Loucy (cell line): ENCODE data around the gene ARFIP1.
"Not testable (repeated sequence)": the region's sequence is repeated elsewhere in the genome, so short reads cannot be mapped to it uniquely, and the experiment has no call there.

Experiments used
- H2AFZ ChIP-seq: fragments of 200-600 bp; sonication (generic); 2 replicates; pipeline ENCODE4 v1.6.0; 2016; ENCODE audit warnings: antibody characterized with exemption, mild to moderate bottlenecking, low read length, moderate library complexity
- H3F3A ChIP-seq: fragments of 200-600 bp; 2 replicates; pipeline ENCODE4 v1.6.0; 2016; ENCODE audit warnings: antibody characterized with exemption, low read depth, mild to moderate bottlenecking
- H3K27me3 ChIP-seq: fragments of 200-600 bp; sonication (generic); 2 replicates; pipeline ENCODE4 v1.6.1; 2014; ENCODE audit warnings: low read length, mild to moderate bottlenecking; ENCODE audit not compliant: insufficient read depth, poor library complexity, severe bottlenecking
- H3K36me3 ChIP-seq: fragments of 200-600 bp; sonication (generic); 2 replicates; pipeline ENCODE4 v1.6.1; 2016; ENCODE audit warnings: low read length; ENCODE audit not compliant: insufficient read depth
- H3K4me1 ChIP-seq: fragments of 200-600 bp; sonication (generic); 2 replicates; pipeline ENCODE4 v1.5.1; 2014; ENCODE audit warnings: low read length, mild to moderate bottlenecking; ENCODE audit not compliant: insufficient read depth, poor library complexity, severe bottlenecking
- H3K4me2 ChIP-seq: fragments of 200-600 bp; sonication (generic); 2 replicates; pipeline ENCODE4 v1.6.0; 2014; ENCODE audit warnings: antibody characterized with exemption, low read length, low read depth, mild to moderate bottlenecking; ENCODE audit not compliant: poor library complexity, severe bottlenecking
- H3K4me3 ChIP-seq: fragments of 200-600 bp; sonication (generic); 2 replicates; pipeline ENCODE4 v1.5.1; 2014; ENCODE audit warnings: low read length, mild to moderate bottlenecking, mixed read lengths; ENCODE audit not compliant: poor library complexity, severe bottlenecking
- H3K79me2 ChIP-seq: fragments of 200-600 bp; sonication (generic); 2 replicates; pipeline ENCODE4 v1.6.1; 2014; ENCODE audit warnings: low read length; ENCODE audit not compliant: insufficient read depth
- H3K9ac ChIP-seq: fragments of 200-600 bp; sonication (generic); 2 replicates; pipeline ENCODE4 v1.6.0; 2014; ENCODE audit warnings: mild to moderate bottlenecking, low read depth, low read length, moderate library complexity; ENCODE audit not compliant: poor library complexity, severe bottlenecking
- H3K9me2 ChIP-seq: fragments of 200-600 bp; sonication (generic); replicated peaks from 2 replicates; pipeline ENCODE4 v1.6.1; 2016; ENCODE audit warnings: low read depth, low read length, mixed read lengths
- H3K9me3 ChIP-seq: fragments of 200-600 bp; sonication (generic); 2 replicates; pipeline ENCODE4 v1.6.1; 2014; ENCODE audit warnings: mild to moderate bottlenecking, antibody characterized with exemption, low read length, low read depth; ENCODE audit not compliant: insufficient read depth
- H4K20me1 ChIP-seq: fragments of 200-600 bp; sonication (generic); 2 replicates; pipeline ENCODE4 v1.6.0; 2014; ENCODE audit warnings: antibody characterized with exemption, low read length, mild to moderate bottlenecking; ENCODE audit not compliant: insufficient read depth, poor library complexity, severe bottlenecking
- CTCF ChIP-seq: fragments of 200-600 bp; sonication (generic); conservative IDR thresholded peaks from 2 replicates; pipeline ENCODE4 v1.5.1; 2014; ENCODE audit warnings: mild to moderate bottlenecking, antibody characterized with exemption, low read length
- EZH2phosphoT487 ChIP-seq: fragments of 200-600 bp; IDR thresholded peaks from 2 replicates; pipeline ENCODE4 v1.6.1; 2018; ENCODE audit warnings: antibody characterized with exemption, mild to moderate bottlenecking, moderate library complexity, borderline replicate concordance

ARFIP1 gene

GRCh38 chr4:152860046-152860445, 80.3 kb downstream of the ARFIP1 start:
- H3K4me1 ChIP-seq, result no peaks in the 10 kb centered on the region
- no peak for TF ChIP-seq CTCF
- no peak for TF ChIP-seq EZH2phosphoT487
- no peaks in the 10 kb centered on the region for H3K9me3 ChIP-seq
- no peak overlapping the region for H2AFZ ChIP-seq
- no peaks in the 10 kb centered on the region for H3F3A ChIP-seq
- no peaks in the 10 kb centered on the region for H3K36me3 ChIP-seq
- no peak overlapping the region for H3K9ac ChIP-seq
- H3K79me2 ChIP-seq, result peaks cover 9% of the 10 kb centered on the region
- no peak overlapping the region for H3K4me3 ChIP-seq
- peaks cover 3% of the 10 kb centered on the region for H4K20me1 ChIP-seq
- H3K27me3 ChIP-seq, result no peaks in the 10 kb centered on the region
- no peaks in the 10 kb centered on the region for H3K9me2 ChIP-seq
- H3K4me2 ChIP-seq, result no peak overlapping the region

GRCh38 chr4:152862608-152863007, 82.9 kb downstream of the ARFIP1 start:
- H3K4me3 ChIP-seq, result no peak overlapping the region
- no peak overlapping the region for H3K4me2 ChIP-seq
- no peaks in the 10 kb centered on the region for H3K9me3 ChIP-seq
- H3K79me2 ChIP-seq, result no peaks in the 10 kb centered on the region; the same call in 1 of the 2 replicates
- no peak for TF ChIP-seq EZH2phosphoT487
- no peak for TF ChIP-seq CTCF
- H3K4me1 ChIP-seq, result no peaks in the 10 kb centered on the region
- no peak overlapping the region for H3K9ac ChIP-seq
- peaks cover 3% of the 10 kb centered on the region for H4K20me1 ChIP-seq
- no peaks in the 10 kb centered on the region for H3F3A ChIP-seq
- peaks cover 3% of the 10 kb centered on the region; the same call in 1 of the 2 replicates for H3K36me3 ChIP-seq
- no peaks in the 10 kb centered on the region for H3K27me3 ChIP-seq
- no peak overlapping the region for H2AFZ ChIP-seq
- H3K9me2 ChIP-seq, result no peaks in the 10 kb centered on the region

GRCh38 chr4:152864361-152864760, 84.6 kb downstream of the ARFIP1 start:
- Histone ChIP-seq H3K36me3 (peaks cover 3% of the 10 kb centered on the region; the same call in 1 of the 2 replicates), H3K4me2 (no peak overlapping the region), H3K4me3 (no peak overlapping the region), H3K9ac (no peak overlapping the region), H3K79me2 (no peaks in the 10 kb centered on the region), H3K9me2 (no peaks in the 10 kb centered on the region), H3K27me3 (no peaks in the 10 kb centered on the region), H3K9me3 (no peaks in the 10 kb centered on the region), H2AFZ (no peak overlapping the region), H3K4me1 (no peaks in the 10 kb centered on the region), H4K20me1 (peaks cover 3% of the 10 kb centered on the region), H3F3A (no peaks in the 10 kb centered on the region)
- TF ChIP-seq CTCF (no peak), EZH2phosphoT487 (no peak)

- not testable (repeated sequence) for H3K4me1 ChIP-seq
Observed at GRCh38 chr4:152866432-152866993, 86.8 kb downstream of the ARFIP1 start.

More at GRCh38 chr4:152866432-152866993, 86.8 kb downstream of the ARFIP1 start:
- not testable (repeated sequence) for H3F3A ChIP-seq, H3K9me2 ChIP-seq, H3K79me2 ChIP-seq, H2AFZ ChIP-seq, H4K20me1 ChIP-seq, H3K36me3 ChIP-seq, H3K4me3 ChIP-seq, H3K9me3 ChIP-seq, H3K9ac ChIP-seq, H3K4me2 ChIP-seq, H3K27me3 ChIP-seq
